H9 (cell line): ENCODE results near the gene MAST4. TPM values are rescaled to one million over a fixed set of nuclear protein-coding genes. Genes with fewer than 3 reads are reported as not detected.

Experiments
- DNase-seq: peaks from one replicate; pipeline ENCODE4 v3.0.0-alpha.2; 2017
- H2AFZ ChIP-seq: one replicate; pipeline ENCODE4 v1.6.1; 2013; ENCODE audit warnings: mild to moderate bottlenecking, low read length, control low read depth, moderate library complexity
- H2AK5ac ChIP-seq: 2 replicates; pipeline ENCODE4 v1.6.1; 2013; ENCODE audit warnings: low read length, control low read depth, mixed read lengths; ENCODE audit not compliant: insufficient read length
- H2BK120ac ChIP-seq: one replicate; pipeline ENCODE4 v1.6.1; 2013; ENCODE audit warnings: low read depth, mild to moderate bottlenecking, low read length, control low read depth, inconsistent platforms; ENCODE audit not compliant: poor library complexity, severe bottlenecking
- H2BK12ac ChIP-seq: 2 replicates; pipeline ENCODE4 v1.6.1; 2013; ENCODE audit warnings: low read length, control low read depth, mixed read lengths, low read depth; ENCODE audit not compliant: insufficient read length
- H2BK15ac ChIP-seq: 2 replicates; pipeline ENCODE4 v1.6.1; 2013; ENCODE audit warnings: low read depth, low read length, control low read depth
- H2BK20ac ChIP-seq: one replicate; pipeline ENCODE4 v1.6.1; 2013; ENCODE audit warnings: low read depth, mild to moderate bottlenecking, low read length, control low read depth, inconsistent platforms; ENCODE audit not compliant: poor library complexity, severe bottlenecking
- H2BK5ac ChIP-seq: 2 replicates; pipeline ENCODE4 v1.6.1; 2013; ENCODE audit warnings: low read length, control low read depth, mixed read lengths; ENCODE audit not compliant: insufficient read length
- H3K14ac ChIP-seq: 2 replicates; pipeline ENCODE4 v1.6.1; 2013; ENCODE audit warnings: low read length, control low read depth; ENCODE audit not compliant: insufficient read depth
- H3K18ac ChIP-seq: 2 replicates; pipeline ENCODE4 v1.6.1; 2013; ENCODE audit warnings: low read depth, mild to moderate bottlenecking, mixed read lengths, low read length, control low read depth; ENCODE audit not compliant: insufficient read length
- H3K23ac ChIP-seq: 2 replicates; pipeline ENCODE4 v1.6.1; 2013; ENCODE audit warnings: low read length, control low read depth, mixed read lengths, low read depth; ENCODE audit not compliant: insufficient read length
- H3K23me2 ChIP-seq: 2 replicates; pipeline ENCODE4 v1.6.1; 2013; ENCODE audit warnings: low read depth, mild to moderate bottlenecking, mixed read lengths, low read length, control low read depth; ENCODE audit not compliant: insufficient read length, poor library complexity, severe bottlenecking
- H3K27ac ChIP-seq: 2 replicates; pipeline ENCODE4 v1.5.1; 2013; ENCODE audit warnings: low read length, control low read depth, mixed read lengths, low read depth; ENCODE audit not compliant: insufficient read length
- H3K27me3 ChIP-seq: 2 replicates; pipeline ENCODE4 v1.6.1; 2013; ENCODE audit warnings: low read length, control low read depth, inconsistent platforms; ENCODE audit not compliant: insufficient read depth
- H3K4ac ChIP-seq: 2 replicates; pipeline ENCODE4 v1.6.1; 2013; ENCODE audit warnings: low read depth, mild to moderate bottlenecking, control low read depth, inconsistent platforms, low read length, moderate library complexity
- H3K4me1 ChIP-seq: 2 replicates; pipeline ENCODE4 v1.6.1; 2013; ENCODE audit warnings: low read length, control low read depth, inconsistent platforms; ENCODE audit not compliant: insufficient read depth
- H3K4me2 ChIP-seq: 2 replicates; pipeline ENCODE4 v1.6.1; 2013; ENCODE audit warnings: low read length, control low read depth, mixed read lengths; ENCODE audit not compliant: insufficient read length, insufficient read depth
- H3K56ac ChIP-seq: 2 replicates; pipeline ENCODE4 v1.6.1; 2013; ENCODE audit warnings: low read depth, mild to moderate bottlenecking, mixed read lengths, low read length, control low read depth; ENCODE audit not compliant: insufficient read length
- H3K79me1 ChIP-seq: 2 replicates; pipeline ENCODE4 v1.6.1; 2013; ENCODE audit warnings: low read depth, mild to moderate bottlenecking, moderate library complexity, low read length, control low read depth, inconsistent platforms; ENCODE audit not compliant: insufficient read depth, poor library complexity, severe bottlenecking
- H3K79me2 ChIP-seq: 2 replicates; pipeline ENCODE4 v1.6.1; 2013; ENCODE audit warnings: low read length, control low read depth, inconsistent platforms; ENCODE audit not compliant: insufficient read depth
- H3K9ac ChIP-seq: 2 replicates; pipeline ENCODE4 v1.6.1; 2013; ENCODE audit warnings: low read length, control low read depth, mixed read lengths; ENCODE audit not compliant: insufficient read length; ENCODE audit errors: extremely low read depth
- H3K9me3 ChIP-seq: one replicate; pipeline ENCODE4 v1.6.1; 2013; ENCODE audit warnings: low read depth, low read length, inconsistent platforms; ENCODE audit not compliant: control insufficient read depth
- H3T11ph ChIP-seq: one replicate; pipeline ENCODE4 v1.6.1; 2013; ENCODE audit warnings: mild to moderate bottlenecking, low read length, control low read depth, inconsistent platforms
- H4K20me1 ChIP-seq: one replicate; pipeline ENCODE4 v1.6.1; 2013; ENCODE audit not compliant: control insufficient read depth, insufficient read length, insufficient read depth
- H4K5ac ChIP-seq: 2 replicates; pipeline ENCODE4 v1.6.1; 2013; ENCODE audit warnings: low read depth, mild to moderate bottlenecking, mixed read lengths, low read length, control low read depth; ENCODE audit not compliant: insufficient read length
- H4K8ac ChIP-seq: replicated peaks from 2 replicates; pipeline ENCODE4 v1.6.1; 2013; ENCODE audit warnings: low read length, control low read depth, mixed read lengths, low read depth; ENCODE audit not compliant: insufficient read length
- H4K91ac ChIP-seq: 2 replicates; pipeline ENCODE4 v1.6.1; 2013; ENCODE audit warnings: low read depth, mild to moderate bottlenecking, moderate library complexity, mixed read lengths, low read length, control low read depth; ENCODE audit not compliant: insufficient read length
- H3K27ac Mint-ChIP-seq, 3 experiments: 2 replicates in 2 of 3; 3 replicates in 1 of 3; pipeline ENCODE4 v1.8.0; 2020 to 2021; ENCODE audit warnings: mixed read lengths in 3 of 3, mild to moderate bottlenecking in 1 of 3, moderate library complexity in 1 of 3
- H3K27me3 Mint-ChIP-seq: 2 replicates; pipeline ENCODE4 v1.8.0; 2021; ENCODE audit warnings: low read depth, mild to moderate bottlenecking, moderate library complexity, mixed read lengths
- H3K36me3 Mint-ChIP-seq, 3 experiments: 2 replicates in 2 of 3; 3 replicates in 1 of 3; pipeline ENCODE4 v1.8.0; 2020 to 2021; ENCODE audit warnings: low read depth in 3 of 3, mixed read lengths in 3 of 3; ENCODE audit not compliant: insufficient read depth in 1 of 3
- H3K4me1 Mint-ChIP-seq, 2 experiments: 2 replicates each; pipeline ENCODE4 v1.8.0; 2020; ENCODE audit warnings: mixed read lengths in 2 of 2
- H3K4me3 Mint-ChIP-seq, 2 experiments: 2 replicates in 1 of 2; 3 replicates in 1 of 2; pipeline ENCODE4 v1.8.0; 2020 to 2021; ENCODE audit warnings: mild to moderate bottlenecking in 2 of 2, mixed read lengths in 2 of 2, moderate library complexity in 1 of 2
- H3K9me3 Mint-ChIP-seq, 2 experiments: 2 replicates in 1 of 2; 3 replicates in 1 of 2; pipeline ENCODE4 v1.8.0; 2020; ENCODE audit warnings: mild to moderate bottlenecking in 2 of 2, mixed read lengths in 2 of 2, moderate library complexity in 1 of 2
- WGBS: extraction: QIAGEN DNeasy Blood & Tissue Kit; methylation state at CpG from one replicate; pipeline ENCODE4 v1.1.7; 2013; ENCODE audit warnings: missing lambda C conversion rate, low lambda C conversion rate, mixed read lengths; ENCODE audit not compliant: insufficient read length; ENCODE audit errors: extremely low coverage; 5-methylcytosine and 5-hydroxymethylcytosine counted together
- total RNA-seq: library from RNA; stranded (reverse); gene quantifications from 2 replicates; pipeline ENCODE4 v1.2.1, GENCODE V29; 2021
- TF ChIP-seq, protein P1 (sequence below): fragments of 200-600 bp; sonication (generic); conservative IDR thresholded peaks from 3 replicates; pipeline ENCODE4 v1.8.0; 2021; ENCODE audit warnings: antibody characterized with exemption, mild to moderate bottlenecking

Gene MAST4
- total RNA-seq, 1 experiment from 2014 or later: 3.7 TPM

DNA sequence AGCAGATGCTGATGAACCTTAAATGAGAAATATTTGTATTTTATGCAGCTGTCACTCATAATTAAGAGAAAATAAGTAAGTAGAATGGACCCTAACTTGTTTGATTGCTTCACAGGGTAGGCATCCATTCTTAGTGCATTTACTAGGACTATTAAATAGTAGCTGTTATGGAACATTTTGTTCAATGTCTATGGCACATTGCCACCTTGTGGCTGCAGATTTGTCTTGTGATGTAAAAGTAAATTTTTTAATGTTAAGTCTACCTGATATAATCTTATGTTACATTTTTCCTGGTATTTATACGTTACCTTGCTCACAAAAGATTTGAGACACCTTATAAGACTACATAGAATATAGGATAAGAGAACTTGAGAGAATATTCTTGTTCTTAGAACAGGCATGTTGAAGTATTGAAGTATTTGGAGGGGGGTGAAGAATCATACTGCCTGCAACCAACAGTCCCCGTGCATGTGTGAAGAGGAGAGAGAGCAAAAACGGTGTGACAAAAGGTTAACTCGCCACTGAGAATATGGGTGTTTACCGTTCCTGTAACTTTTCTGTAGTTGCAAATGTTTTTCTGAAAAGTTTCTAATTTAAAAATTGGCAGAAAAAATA is 161.1 kb downstream of the MAST4 start:
- Histone ChIP-seq H2BK15ac (no peak overlapping the region), H3K9me3 (no peaks in the 10 kb centered on the region), H3K9ac (no peak overlapping the region), H2BK20ac (no peak overlapping the region), H4K91ac (no peak overlapping the region), H4K8ac (no peak overlapping the region), H3K56ac (no peak overlapping the region), H3K27me3 (no peaks in the 10 kb centered on the region), H2BK5ac (no peak overlapping the region), H3K4me2 (no peak overlapping the region), H4K5ac (no peak overlapping the region), H3K27ac (no peak overlapping the region), H3K23ac (no peak overlapping the region), H3T11ph (no peak overlapping the region), H3K18ac (no peak overlapping the region), H2AFZ (no peak overlapping the region), H3K14ac (no peak overlapping the region), H4K20me1 (no peaks in the 10 kb centered on the region), H2AK5ac (no peak overlapping the region), H3K23me2 (no peaks in the 10 kb centered on the region), H3K79me2 (no peaks in the 10 kb centered on the region), H2BK12ac (no peak overlapping the region), H3K79me1 (no peaks in the 10 kb centered on the region), H3K4ac (no peak overlapping the region), H2BK120ac (no peak overlapping the region), H3K4me1 (no peaks in the 10 kb centered on the region)
- DNase-seq: no peak
- Mint-ChIP-seq H3K36me3 (no peaks in the 10 kb centered on the region), H3K9me3 (no peaks in the 10 kb centered on the region), H3K4me3 (no peak overlapping the region), H3K4me1 (peaks cover 0 to 2% of the 10 kb centered on the region in 2 experiments; a peak in 1 of 4 replicates), H3K27ac (no peak overlapping the region; a peak in 1 of 7 replicates), H3K27me3 (peaks cover 11% of the 10 kb centered on the region)
- WGBS: no CpG with 5 or more reads among the region's 5 CpGs
- TF ChIP-seq, protein P1, sequence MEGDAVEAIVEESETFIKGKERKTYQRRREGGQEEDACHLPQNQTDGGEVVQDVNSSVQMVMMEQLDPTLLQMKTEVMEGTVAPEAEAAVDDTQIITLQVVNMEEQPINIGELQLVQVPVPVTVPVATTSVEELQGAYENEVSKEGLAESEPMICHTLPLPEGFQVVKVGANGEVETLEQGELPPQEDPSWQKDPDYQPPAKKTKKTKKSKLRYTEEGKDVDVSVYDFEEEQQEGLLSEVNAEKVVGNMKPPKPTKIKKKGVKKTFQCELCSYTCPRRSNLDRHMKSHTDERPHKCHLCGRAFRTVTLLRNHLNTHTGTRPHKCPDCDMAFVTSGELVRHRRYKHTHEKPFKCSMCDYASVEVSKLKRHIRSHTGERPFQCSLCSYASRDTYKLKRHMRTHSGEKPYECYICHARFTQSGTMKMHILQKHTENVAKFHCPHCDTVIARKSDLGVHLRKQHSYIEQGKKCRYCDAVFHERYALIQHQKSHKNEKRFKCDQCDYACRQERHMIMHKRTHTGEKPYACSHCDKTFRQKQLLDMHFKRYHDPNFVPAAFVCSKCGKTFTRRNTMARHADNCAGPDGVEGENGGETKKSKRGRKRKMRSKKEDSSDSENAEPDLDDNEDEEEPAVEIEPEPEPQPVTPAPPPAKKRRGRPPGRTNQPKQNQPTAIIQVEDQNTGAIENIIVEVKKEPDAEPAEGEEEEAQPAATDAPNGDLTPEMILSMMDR: peak; percentile 67
